Measurements from ENCODE around the gene CYP46A1.

The CYP46A1 gene

GRCh38 chr14:99747582-99748330 is 63.7 kb downstream of the CYP46A1 start:
- DNase-seq, result no peak

GRCh38 chr14:99748529-99748928 is 64.4 kb downstream of the CYP46A1 start:
- no peak for DNase-seq

GRCh38 chr14:99749142-99749541 is 65.0 kb downstream of the CYP46A1 start:
- DNase-seq, result no peak

GRCh38 chr14:99749763-99750715 is 65.9 kb downstream of the CYP46A1 start:
- DNase-seq, result no peak

- DNase-seq, result no peak
Measured at GRCh38 chr14:99750746-99751450, 66.8 kb downstream of the CYP46A1 start.

- no peak for DNase-seq
Measured at GRCh38 chr14:99751539-99752485, 67.7 kb downstream of the CYP46A1 start.

GRCh38 chr14:99752486-99753121 is 68.5 kb downstream of the CYP46A1 start:
- no peak for DNase-seq

GRCh38 chr14:99753225-99754140 is 69.4 kb downstream of the CYP46A1 start:
- no peak for DNase-seq

GRCh38 chr14:99754141-99755067 is 70.3 kb downstream of the CYP46A1 start:
- DNase-seq, result no peak

GRCh38 chr14:99755068-99755405 is 70.9 kb downstream of the CYP46A1 start:
- no peak for DNase-seq

GRCh38 chr14:99755629-99756603 is 71.8 kb downstream of the CYP46A1 start:
- DNase-seq, result no peak

- DNase-seq, result no peak
Measured at GRCh38 chr14:99756796-99757195, 72.7 kb downstream of the CYP46A1 start.

GRCh38 chr14:99757331-99758070 is 73.4 kb downstream of the CYP46A1 start:
- DNase-seq, result no peak

GRCh38 chr14:99758121-99758821 is 74.2 kb downstream of the CYP46A1 start:
- DNase-seq, result no peak

GRCh38 chr14:99758872-99759545 is 74.9 kb downstream of the CYP46A1 start:
- no peak for DNase-seq

GRCh38 chr14:99759546-99759925 is 75.4 kb downstream of the CYP46A1 start:
- no peak for DNase-seq

Measured in CD4-positive, alpha-beta T cell treated with Interleukin-15 for 1 hour (primary cell).